GM21423 (cell line): Measurements from ENCODE around the gene IL36B.

ENCODE experiments used
- ATAC-seq: cut with Tn5 transposase; IDR thresholded peaks from one replicate; pipeline ENCODE4 v1.9.1; 2021; ENCODE audit warnings: mild to moderate bottlenecking, moderate library complexity; ENCODE audit not compliant: unreplicated experiment

Gene IL36B

DNA sequence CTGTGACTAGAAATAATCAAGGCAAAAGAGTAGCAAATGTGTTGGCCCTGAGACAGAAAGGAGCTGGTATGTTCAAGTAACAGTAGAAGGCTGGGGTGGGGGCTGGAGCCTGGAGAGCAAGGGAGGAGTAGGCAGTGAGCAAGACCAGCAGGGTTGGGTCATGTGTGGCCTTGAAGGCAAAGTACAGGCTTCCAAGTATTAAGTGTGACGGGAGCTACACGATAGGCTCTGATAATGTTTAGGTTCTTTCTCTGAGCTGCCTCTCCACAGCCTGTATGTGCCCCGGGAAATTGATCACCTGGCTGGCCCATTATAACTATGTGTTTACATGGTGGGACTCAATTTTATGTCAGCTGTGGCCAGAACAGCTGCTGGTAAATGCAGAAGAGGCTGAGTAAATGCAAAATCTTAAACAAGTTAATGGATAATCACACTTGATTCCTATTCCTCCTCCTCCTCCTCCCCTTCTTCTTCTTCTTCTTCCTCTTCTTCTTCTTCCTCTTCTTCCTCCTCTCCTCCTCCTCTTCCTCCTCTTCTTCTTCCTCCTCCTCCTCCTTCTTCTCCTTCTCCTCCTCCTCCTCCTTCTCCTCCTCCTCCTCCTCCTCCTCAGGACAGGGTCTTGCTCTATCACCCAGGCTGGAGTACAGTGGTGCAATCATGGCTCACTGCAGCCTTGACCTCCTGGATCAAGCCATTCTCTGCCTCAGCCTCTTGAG lies 24.4 kb upstream of the IL36B start:
- no peak for ATAC-seq

DNA sequence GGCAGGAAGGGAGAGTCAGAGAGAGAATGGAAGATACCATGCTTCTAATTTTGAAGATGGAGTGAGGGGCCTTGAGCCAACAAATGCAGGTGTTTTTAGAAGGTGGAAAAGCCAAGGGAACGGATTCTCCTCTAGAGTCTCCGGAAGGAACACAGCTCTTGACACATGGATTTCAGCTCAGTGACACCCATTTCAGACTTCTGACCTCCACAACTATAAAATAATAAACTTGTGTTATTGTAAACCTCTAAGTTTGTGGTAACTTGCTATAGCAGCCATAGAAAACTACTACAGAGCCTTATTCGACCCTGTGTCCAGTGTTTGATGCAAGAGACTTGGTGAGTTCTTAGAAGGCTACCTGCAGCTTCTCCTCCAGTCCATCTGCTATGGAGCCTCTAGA lies 22.9 kb upstream of the IL36B start:
- ATAC-seq = no peak

DNA sequence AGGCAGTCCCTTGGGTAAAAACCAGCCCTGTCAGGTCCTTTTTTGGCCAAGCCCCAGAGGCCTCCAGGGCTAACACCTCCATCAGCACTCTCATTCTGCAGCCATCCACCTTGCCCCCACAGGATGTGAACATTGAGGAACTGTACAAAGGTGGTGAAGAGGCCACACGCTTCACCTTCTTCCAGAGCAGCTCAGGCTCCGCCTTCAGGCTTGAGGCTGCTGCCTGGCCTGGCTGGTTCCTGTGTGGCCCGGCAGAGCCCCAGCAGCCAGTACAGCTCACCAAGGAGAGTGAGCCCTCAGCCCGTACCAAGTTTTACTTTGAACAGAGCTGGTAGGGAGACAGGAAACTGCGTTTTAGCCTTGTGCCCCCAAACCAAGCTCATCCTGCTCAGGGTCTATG lies 22.4 kb upstream of the IL36B start:
- ATAC-seq = no peak

- no peak for ATAC-seq
These were observed 20.7 kb upstream of the IL36B start for GRCh38 chr2:113073325-113073834.

DNA sequence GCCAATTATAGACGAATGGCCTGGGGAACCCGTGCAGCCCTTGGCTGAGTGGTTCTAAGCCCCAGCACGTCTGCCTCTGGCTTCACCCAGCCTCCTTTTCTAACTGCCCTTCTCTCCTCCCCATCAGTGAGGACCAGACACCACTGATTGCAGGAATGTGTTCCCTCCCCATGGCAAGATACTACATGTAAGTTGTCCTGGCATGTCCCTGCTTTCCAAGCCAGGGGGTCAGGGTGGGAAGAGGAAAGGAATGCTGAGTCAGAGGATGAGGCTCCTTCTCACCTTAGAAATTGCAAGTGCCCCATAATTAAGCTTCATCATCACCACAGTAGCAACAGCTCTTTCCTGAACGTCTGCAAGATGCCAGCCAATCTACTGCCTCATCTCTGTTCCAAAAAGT lies 19.9 kb upstream of the IL36B start:
- ATAC-seq = no peak

DNA sequence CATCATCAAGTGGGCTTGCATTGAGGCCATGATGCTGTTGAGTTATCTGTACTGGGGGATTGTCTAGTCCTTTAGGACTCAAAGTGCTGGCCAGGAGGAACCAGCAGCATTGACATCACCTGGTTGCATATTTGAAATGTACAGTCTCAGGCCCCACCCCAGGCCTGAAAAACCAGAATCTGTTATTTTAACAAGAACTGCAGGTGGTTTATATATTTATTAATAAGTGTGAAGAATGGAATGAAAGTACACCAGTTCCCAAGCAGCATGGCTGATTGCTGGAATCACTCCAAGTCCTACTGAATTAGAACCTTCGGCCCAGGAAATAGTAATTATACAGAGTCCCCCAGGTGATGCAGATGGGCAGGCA lies 17.9 kb upstream of the IL36B start:
- ATAC-seq = no peak

DNA sequence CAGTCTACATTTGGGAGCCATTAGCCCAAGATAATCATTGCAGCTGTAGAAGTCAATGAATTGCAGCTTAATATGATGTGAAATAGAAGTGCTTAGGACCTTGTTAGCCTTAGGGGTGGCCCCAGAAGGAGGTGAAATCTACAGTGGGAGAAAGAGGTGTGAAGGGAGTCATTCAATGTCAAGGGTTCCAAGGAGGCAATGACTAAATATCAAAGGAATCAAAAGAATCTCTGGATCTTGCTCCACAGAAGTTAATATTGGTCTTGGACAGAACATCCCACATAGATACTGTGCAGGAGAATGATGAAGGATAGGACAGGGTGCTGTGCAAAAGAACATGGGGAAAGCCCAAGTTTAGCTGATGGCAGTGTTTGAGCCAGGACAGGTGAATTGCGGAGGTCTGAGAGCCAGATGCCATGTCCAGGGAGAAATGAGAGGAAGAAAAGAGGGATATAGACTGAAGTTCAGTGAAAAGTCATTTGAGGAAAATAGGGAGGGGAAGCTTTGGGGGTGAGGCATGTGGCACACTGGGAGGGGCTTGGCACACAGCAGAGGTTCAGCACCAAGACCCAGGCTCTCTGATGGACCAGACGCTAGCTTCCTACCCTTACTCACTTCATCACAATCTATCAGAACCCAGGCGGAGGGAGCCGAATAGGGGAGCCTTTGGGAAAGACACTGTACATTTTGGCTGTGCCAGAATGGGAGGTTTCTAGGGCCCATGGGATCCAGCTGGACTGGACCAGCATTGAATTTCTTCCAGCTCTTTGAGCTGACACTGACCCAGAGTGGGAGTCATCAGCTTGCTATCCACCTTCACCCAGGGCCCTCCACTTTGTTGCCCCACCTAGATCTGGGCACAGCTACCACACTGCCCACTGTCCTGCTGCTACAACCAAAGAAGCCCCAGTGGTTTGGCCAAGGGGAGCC lies 17.3 kb upstream of the IL36B start:
- ATAC-seq = no peak

DNA sequence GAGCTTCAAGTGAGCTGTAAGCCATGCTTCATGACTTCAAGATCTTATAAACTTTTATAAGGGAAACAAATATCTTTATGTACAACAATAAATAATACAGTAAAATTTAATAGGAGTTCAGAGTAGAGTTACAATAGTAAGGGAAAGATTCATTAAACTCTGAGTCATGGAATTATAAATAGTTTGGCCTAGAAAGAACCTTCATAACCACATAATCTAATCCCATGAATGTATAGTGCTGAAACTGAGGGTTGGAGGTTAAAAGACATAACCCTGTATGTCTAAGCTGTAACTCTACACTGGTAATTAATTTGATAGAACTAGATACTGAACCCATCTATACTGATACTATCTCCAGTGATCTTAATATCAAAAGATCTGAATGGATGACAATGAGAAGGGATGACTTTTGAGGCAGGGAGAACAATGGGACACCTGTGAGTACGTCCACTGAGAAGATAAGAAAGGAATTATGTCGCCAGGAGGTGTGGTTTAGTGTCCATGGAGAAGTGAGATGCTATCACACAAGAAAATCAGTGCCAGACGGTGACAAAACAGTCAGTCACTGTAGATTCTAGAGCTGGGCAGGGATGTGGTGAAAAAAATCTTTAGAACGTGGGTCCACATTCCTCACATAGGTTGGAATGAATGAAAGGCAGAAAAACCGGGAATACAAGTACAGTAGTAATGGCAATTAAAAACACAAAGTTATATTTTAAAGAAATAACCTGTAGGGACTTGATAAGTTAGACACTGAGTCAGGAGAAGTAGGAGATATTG lies 16.2 kb upstream of the IL36B start:
- ATAC-seq = no peak

- ATAC-seq = no peak
These were observed 15.6 kb upstream of the IL36B start for GRCh38 chr2:113068249-113068648.

- no peak for ATAC-seq
These were observed 15.0 kb upstream of the IL36B start, which contains the start of gene IL1F10 for GRCh38 chr2:113067681-113068080. TSS of gene IL1F10 (plus strand) at chr2:113067970. CDS start at chr2:113072739, 4,769 bp downstream.

DNA sequence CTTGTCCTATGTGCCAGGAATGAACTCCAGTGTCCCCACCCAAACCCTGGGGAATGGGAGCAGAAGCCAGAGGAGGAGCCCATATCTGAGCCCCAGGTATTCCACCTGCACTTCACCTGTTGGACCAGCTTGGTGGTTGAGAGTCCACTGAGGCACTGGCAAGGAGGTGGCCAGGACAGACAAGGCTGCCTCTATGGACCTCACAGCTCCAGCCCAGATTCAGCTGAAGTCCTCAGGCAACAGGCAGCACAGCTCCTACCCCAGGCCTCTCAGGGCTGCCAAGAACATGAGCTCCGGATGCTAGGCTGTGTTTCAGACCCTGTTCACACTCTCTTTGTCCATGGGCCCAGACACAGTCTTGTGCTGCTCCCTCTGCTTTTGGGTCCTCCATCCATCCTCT lies 12.2 kb upstream of the IL36B start:
- ATAC-seq = no peak

GRCh38 chr2:113064281-113064680 lies 11.6 kb upstream of the IL36B start:
- no peak for ATAC-seq

DNA sequence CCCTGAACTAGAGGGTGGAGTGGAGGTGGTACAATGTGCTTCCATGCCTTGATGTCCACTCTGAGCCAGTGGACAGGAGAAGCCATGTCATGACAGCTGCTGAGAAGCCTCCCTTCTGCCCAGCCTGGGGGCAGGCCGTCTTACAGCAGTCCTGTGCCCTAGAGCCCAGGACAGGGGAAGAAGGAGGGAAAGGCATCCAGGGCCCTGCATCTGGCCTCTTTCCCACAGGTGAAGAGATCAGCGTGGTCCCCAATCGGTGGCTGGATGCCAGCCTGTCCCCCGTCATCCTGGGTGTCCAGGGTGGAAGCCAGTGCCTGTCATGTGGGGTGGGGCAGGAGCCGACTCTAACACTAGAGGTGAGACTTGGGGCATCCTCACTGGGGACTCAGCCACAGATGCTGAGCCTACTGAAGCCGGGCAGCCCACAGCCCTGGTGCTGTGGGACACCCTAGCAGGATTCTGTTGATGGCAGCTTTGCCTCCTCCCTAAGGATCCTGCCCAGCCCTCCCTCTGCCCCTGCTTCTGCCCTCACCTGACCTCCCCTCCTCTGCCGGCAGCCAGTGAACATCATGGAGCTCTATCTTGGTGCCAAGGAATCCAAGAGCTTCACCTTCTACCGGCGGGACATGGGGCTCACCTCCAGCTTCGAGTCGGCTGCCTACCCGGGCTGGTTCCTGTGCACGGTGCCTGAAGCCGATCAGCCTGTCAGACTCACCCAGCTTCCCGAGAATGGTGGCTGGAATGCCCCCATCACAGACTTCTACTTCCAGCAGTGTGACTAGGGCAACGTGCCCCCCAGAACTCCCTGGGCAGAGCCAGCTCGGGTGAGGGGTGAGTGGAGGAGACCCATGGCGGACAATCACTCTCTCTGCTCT lies 9.5 kb upstream of the IL36B start:
- no peak for ATAC-seq

DNA sequence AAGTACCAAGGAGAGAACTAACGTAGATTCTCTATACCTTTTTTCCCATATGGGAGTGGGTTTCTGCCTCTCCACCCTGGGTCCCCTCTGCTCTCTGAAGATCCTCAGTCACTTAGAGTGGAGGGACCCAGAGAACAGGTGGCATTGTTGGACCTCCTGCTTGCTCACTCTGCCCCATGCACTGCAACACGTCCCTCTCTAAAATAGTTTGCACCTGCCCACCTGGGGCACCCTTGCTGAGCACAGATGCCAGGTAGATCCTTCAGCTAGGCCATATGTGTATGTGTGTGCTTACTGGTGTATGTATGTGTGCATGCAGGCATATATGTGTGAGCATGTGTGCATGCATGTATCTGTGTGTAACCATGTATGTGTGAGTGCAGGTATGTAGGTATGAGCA lies 8.6 kb upstream of the IL36B start:
- no peak for ATAC-seq

- no peak for ATAC-seq
These were observed 8.1 kb upstream of the IL36B start for GRCh38 chr2:113060796-113061195.

DNA sequence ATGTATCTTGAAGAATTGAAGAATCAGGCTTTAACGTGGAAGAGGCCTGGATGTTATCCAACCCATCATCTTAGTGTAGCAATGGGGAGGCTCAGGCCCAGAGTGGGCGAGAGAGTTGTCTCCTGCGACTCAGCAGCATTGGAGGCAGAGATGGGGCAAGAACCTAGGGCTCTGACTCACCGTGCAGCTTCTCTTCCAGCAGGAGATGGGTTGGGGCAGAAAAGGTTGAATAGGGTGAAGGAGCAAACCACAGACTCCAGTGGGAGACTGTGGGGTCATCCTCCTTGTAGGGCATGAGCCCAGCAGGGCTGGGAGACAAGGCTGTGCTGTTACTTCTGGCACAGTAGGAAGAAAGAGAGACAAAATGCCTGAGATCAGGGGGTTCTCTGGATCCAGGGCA lies 7.7 kb upstream of the IL36B start:
- no peak for ATAC-seq

DNA sequence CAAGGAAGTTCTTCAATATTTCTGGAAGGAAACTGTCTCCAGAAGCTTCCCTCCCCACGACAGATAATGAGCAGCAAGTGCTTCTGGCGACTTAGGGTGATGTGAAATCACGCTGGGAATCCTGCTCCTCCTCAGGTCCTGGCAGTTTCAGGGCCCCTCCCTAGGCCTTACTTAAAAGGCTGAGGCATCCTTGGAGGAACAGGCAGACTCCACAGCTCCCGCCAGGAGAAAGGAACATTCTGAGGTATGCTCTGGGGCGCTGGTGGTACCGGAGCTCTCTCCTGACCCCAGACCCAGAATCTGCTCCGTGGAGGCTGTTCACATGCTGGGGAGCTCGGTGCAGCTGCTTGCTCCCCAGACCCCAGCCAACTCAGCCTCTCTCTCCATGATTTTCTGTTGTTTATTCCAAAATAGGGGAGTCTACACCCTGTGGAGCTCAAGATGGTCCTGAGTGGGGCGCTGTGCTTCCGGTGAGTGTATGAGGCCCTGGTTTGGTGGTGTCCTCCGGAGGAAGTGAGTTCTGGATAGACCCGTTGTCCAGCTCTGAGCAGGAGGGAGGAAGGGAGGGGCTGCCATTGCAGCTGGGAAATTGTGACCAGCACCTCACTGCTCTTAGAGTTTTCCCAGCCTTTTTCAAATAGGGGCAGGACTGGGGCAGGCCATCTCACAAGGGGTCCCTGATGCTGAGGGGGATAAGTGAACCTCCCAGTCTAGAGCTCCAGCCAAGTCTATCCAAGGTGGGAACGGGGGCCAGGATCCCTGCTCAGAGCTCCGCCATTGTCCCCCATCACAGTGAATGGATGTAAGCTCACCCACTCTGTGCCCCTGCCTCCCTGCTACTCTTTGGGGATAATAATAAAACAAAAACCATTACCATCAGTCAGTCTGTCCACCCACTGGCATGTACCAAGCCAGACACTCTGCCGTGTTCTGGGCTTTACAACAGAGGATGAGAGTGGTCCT lies 6.6 kb upstream of the IL36B start, which contains the start of gene IL36RN:
IL36RN (plus strand) TSS at position 201 of the 963 bp plus-strand sequence; CDS start at position 442, 241 bp downstream.
- ATAC-seq = no peak

GRCh38 chr2:113058411-113058994 lies 5.8 kb upstream of the IL36B start:
- no peak for ATAC-seq

- no peak for ATAC-seq
These were observed 4.5 kb upstream of the IL36B start for GRCh38 chr2:113057117-113057516.
